IgD-negative memory B cell (primary cell): Measurements from ENCODE around the gene EPHA3. TPM values are rescaled to one million over a fixed set of nuclear protein-coding genes. Genes with fewer than 3 reads are reported as not detected.

ENCODE experiments used
- H3K27ac Mint-ChIP-seq, 3 donors: one replicate each; pipeline ENCODE4 v1.8.0; 2020 to 2022; ENCODE audit warnings: mild to moderate bottlenecking in 3 of 3, mixed read lengths in 3 of 3, moderate library complexity in 1 of 3
- H3K27me3 Mint-ChIP-seq: one replicate; pipeline ENCODE4 v1.8.0; 2021; ENCODE audit warnings: mixed read lengths
- H3K36me3 Mint-ChIP-seq: one replicate; pipeline ENCODE4 v1.8.0; 2020; ENCODE audit warnings: mild to moderate bottlenecking, mixed read lengths
- H3K4me1 Mint-ChIP-seq, 3 donors: one replicate each; pipeline ENCODE4 v1.8.0; 2020 to 2022; ENCODE audit warnings: mixed read lengths in 3 of 3, mild to moderate bottlenecking in 1 of 3
- H3K4me3 Mint-ChIP-seq, 4 donors: one replicate each; pipeline ENCODE4 v1.8.0; 2020 to 2022; ENCODE audit warnings: mild to moderate bottlenecking in 4 of 4, mixed read lengths in 4 of 4, moderate library complexity in 3 of 4
- H3K9me3 Mint-ChIP-seq, 3 donors: one replicate each; pipeline ENCODE4 v1.8.0; 2020 to 2021; ENCODE audit warnings: mixed read lengths in 3 of 3, mild to moderate bottlenecking in 1 of 3
- polyA plus RNA-seq: library from polyadenylated mRNA; unstranded; fragments of 300-500 nt; fragmentation: Illumina TruSeq; gene quantifications from one replicate; pipeline ENCODE4 v1.2.3, GENCODE V29; 2021

EPHA3 gene
- polyA plus RNA-seq, 1 donor from 2014 or later: not detected

DNA sequence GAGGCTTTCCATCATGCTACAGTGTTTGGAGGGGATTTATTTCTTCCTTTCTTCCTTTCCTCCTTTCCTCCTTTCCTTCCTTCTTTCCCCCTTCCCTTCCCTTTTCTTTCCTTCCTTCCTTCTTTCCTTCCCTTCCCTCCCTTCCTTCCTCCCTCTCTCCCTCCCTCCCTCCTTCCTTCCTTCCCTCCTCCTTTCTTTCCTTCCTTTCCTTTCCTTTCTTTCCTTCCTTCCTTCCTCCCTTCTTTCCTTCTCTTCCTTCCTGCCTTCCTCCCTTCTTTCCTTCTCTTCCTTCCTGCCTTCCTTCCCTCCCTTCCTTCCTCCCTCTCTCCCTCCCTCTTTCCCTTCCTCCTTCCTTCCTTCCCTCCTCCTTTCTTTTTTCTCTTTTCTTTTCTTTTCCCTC, 127.2 kb downstream of the EPHA3 start:
- H3K27ac Mint-ChIP-seq: no peak overlapping the region
- no peaks in the 10 kb centered on the region for H3K4me1 Mint-ChIP-seq
- no peaks in the 10 kb centered on the region for H3K27me3 Mint-ChIP-seq

DNA sequence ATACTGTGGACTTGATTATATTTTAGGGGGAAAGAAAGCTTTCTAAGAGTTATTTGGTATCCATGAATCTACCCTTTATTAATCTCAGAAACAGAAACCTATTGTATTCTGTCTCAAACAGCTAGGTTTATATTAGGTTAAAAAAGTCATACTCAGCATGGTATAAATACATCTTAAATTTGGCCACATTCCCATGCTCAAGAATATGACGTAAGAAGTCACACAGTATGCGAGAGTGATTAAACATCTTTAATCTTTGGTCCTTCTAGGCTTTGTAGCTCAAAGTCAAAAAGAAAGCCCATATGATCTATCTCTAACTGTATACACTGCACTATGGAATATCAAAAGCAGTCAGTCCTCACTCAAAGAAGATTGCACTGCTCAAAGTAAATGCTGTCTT, 131.4 kb downstream of the EPHA3 start:
- no peak overlapping the region for H3K27ac Mint-ChIP-seq
- no peaks in the 10 kb centered on the region for H3K27me3 Mint-ChIP-seq
- H3K36me3 Mint-ChIP-seq: no peaks in the 10 kb centered on the region
- no peaks in the 10 kb centered on the region for H3K9me3 Mint-ChIP-seq
- no peaks in the 10 kb centered on the region for H3K4me1 Mint-ChIP-seq
- H3K4me3 Mint-ChIP-seq: no peak overlapping the region

More for the DNA sequence above, 127.2 kb downstream of the EPHA3 start:
- H3K4me3 Mint-ChIP-seq: no peak overlapping the region
- H3K36me3 Mint-ChIP-seq: no peaks in the 10 kb centered on the region
- H3K9me3 Mint-ChIP-seq: peaks cover 0 to 3% (median 0%) of the 10 kb centered on the region in 3 donors

DNA sequence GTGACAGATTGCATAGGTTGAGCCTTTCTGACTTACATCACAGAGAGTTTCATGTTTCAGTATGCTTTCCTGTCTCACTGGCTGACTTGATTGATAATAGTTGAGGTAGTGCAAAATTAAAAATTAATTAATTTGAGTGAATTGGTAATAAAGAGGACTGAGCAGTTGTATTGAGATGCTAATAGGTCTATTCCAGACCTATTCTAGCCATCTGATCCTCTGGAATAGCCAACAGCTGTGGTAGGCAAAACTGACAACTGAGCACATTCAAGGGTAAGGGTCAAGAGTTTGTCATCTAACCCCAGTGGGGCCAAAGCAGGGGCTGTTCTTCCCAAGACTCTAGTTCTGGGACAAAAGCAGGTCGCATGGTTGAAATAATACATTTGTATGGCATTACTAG, 132.4 kb downstream of the EPHA3 start:
- Mint-ChIP-seq H3K27ac (no peak overlapping the region), H3K9me3 (no peaks in the 10 kb centered on the region), H3K4me1 (no peaks in the 10 kb centered on the region), H3K36me3 (no peaks in the 10 kb centered on the region), H3K4me3 (no peak overlapping the region), H3K27me3 (no peaks in the 10 kb centered on the region)

DNA sequence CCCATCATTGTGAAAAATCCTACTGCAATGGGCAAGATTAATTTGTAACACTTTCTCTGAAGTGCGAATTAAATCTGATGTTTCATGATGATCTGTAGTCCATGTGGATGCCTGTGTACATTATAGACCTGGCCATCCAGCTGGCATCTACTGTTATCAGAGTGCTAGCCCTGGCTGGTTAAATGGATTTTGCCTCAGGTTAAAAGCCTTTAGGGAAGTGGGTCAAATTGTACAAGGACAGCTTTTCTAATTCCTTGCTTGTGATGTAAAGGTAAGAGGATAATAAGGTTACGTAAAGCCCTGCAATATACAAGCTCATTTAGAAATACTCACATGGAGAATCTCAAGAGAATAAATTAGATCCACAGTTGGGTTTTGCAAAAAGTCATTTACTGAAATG, 138.2 kb downstream of the EPHA3 start:
- H3K27me3 Mint-ChIP-seq: no peaks in the 10 kb centered on the region
- no peaks in the 10 kb centered on the region for H3K9me3 Mint-ChIP-seq
- H3K27ac Mint-ChIP-seq: no peak overlapping the region
- no peaks in the 10 kb centered on the region for H3K36me3 Mint-ChIP-seq
- no peak overlapping the region for H3K4me3 Mint-ChIP-seq
- no peaks in the 10 kb centered on the region for H3K4me1 Mint-ChIP-seq

DNA sequence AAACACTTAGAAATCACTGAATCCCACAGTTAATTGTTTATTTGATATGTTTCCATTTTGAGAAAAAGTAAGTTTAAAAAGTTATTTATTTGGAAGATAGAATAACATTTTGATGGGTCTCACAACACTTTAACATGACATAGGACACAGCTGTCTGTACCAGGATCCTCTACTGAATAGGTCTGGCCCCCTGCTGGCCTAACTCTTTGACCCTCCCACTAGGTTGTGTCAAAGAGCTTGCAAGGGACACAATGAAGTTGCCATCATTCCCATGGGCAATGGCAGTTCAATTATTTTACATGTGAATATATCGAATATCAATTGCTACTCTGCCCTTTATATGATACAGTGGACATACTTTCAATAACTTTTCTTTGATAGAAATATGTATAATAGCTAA, 138.9 kb downstream of the EPHA3 start:
- Mint-ChIP-seq H3K9me3 (no peaks in the 10 kb centered on the region), H3K27me3 (no peaks in the 10 kb centered on the region), H3K4me1 (no peaks in the 10 kb centered on the region), H3K4me3 (no peak overlapping the region), H3K27ac (no peak overlapping the region), H3K36me3 (no peaks in the 10 kb centered on the region)

DNA sequence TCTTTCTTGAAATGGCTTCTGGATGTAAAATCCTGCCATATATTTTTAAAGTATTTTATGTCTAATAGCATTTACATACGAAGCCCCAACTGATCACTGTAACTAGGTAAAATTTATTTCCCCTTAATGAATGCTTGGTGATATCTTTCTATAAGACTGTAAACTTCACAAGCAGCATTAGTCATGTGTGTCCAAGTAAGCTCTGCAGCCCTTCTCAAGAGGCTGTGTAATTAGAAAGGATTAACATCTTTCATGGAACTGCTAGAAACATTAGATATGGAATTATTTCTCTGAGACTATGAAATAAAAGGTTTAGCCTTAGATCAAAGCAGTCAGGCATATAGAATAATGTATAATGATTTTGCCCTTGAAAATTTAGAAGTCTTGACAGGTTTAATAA, 143.3 kb downstream of the EPHA3 start:
- Mint-ChIP-seq H3K4me3 (no peak overlapping the region), H3K36me3 (no peaks in the 10 kb centered on the region), H3K27ac (no peak overlapping the region), H3K27me3 (no peaks in the 10 kb centered on the region), H3K9me3 (peaks cover 0 to 2% (median 0%) of the 10 kb centered on the region in 3 donors), H3K4me1 (no peaks in the 10 kb centered on the region)

DNA sequence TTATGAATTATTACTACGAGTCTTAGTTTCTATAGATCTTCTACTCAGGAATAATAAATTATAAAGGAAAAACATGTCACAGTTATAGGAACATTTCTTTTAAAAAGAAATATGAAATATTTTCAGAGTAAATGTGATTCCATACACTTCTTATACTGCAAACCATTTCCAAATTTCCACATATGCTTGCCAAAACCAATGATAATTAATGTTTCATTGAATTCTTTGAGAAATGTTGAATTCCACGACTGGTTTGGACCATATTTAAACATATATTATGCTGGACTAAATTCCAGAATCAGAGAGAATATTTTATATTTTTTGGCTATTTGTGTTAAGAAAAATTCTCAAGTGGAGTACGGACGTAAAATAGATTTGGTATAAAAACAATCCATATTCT, 144.6 kb downstream of the EPHA3 start:
- no peaks in the 10 kb centered on the region for H3K27me3 Mint-ChIP-seq

DNA sequence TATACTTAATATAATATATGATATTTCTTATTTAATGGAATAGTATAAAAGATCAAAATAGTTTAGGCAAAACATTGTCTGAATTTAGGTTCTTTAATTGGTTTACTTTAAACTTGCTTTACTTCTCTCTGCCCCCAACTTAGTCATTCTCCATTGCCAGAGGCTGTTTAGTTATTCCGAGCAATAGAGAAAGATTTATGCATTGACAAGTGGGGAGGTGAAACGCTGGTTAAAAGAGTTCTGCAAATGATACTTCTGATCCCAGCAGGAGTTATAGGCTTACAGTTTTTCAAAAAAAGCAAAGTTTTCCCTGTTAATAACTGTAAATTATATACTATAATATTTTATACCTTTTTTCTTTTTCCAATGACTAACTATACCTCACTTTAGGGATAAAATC, 145.4 kb downstream of the EPHA3 start:
- Mint-ChIP-seq H3K4me1 (no peaks in the 10 kb centered on the region), H3K36me3 (no peaks in the 10 kb centered on the region)

More for the DNA sequence above, 144.6 kb downstream of the EPHA3 start:
- Mint-ChIP-seq H3K9me3 (peaks cover 0 to 2% (median 0%) of the 10 kb centered on the region in 3 donors), H3K4me1 (no peaks in the 10 kb centered on the region), H3K36me3 (no peaks in the 10 kb centered on the region), H3K4me3 (no peak overlapping the region), H3K27ac (no peak overlapping the region)

DNA sequence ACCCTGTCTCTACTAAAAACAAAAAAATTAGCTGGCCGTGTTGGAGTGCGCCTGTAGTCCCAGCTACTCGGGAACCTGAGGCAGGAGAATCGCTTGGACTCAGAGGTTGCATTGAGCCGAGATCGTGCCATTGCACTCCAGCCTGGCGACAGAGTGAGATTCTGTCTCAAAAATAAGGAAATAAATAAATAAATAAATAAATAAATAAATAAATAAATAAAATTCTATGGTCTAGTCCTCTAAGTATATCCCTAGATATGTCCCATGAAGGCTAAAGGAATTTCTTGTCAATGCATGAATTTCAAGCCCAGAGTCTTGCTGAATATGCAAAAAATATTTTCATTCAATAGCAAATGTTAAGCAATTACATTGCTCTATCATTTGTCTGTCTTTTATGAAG, 149.0 kb downstream of the EPHA3 start:
- H3K4me1 Mint-ChIP-seq: no peaks in the 10 kb centered on the region
- H3K36me3 Mint-ChIP-seq: no peaks in the 10 kb centered on the region
- H3K9me3 Mint-ChIP-seq: peaks cover 0 to 2% (median 0%) of the 10 kb centered on the region in 3 donors
- H3K27me3 Mint-ChIP-seq: no peaks in the 10 kb centered on the region
- no peak overlapping the region for H3K4me3 Mint-ChIP-seq
- H3K27ac Mint-ChIP-seq: no peak overlapping the region

More for the DNA sequence above, 145.4 kb downstream of the EPHA3 start:
- no peak overlapping the region for H3K27ac Mint-ChIP-seq
- peaks cover 0 to 2% (median 0%) of the 10 kb centered on the region in 3 donors for H3K9me3 Mint-ChIP-seq
- no peaks in the 10 kb centered on the region for H3K27me3 Mint-ChIP-seq
- H3K4me3 Mint-ChIP-seq: no peak overlapping the region

DNA sequence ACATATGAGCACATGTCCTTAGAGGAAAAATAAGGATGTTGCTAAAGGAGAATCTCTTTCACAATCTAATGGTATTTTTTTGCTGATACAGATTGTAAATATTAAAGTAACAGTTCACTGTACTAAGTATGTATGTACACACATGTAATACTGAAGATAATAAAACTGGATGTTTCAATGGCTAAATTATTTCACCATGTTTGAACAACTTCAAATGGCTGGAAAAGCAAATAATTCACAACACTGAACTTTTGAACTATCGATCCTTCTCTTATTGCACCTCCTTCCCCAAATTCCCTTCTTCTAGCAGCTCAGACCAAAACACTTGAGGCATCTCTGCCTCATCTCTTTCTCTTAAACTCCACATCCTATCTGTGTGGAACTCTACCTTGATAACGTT, 149.5 kb downstream of the EPHA3 start:
- Mint-ChIP-seq H3K27ac (no peak overlapping the region), H3K4me1 (no peaks in the 10 kb centered on the region), H3K36me3 (no peaks in the 10 kb centered on the region), H3K4me3 (no peak overlapping the region), H3K27me3 (no peaks in the 10 kb centered on the region), H3K9me3 (peaks cover 0 to 2% (median 0%) of the 10 kb centered on the region in 3 donors)

DNA sequence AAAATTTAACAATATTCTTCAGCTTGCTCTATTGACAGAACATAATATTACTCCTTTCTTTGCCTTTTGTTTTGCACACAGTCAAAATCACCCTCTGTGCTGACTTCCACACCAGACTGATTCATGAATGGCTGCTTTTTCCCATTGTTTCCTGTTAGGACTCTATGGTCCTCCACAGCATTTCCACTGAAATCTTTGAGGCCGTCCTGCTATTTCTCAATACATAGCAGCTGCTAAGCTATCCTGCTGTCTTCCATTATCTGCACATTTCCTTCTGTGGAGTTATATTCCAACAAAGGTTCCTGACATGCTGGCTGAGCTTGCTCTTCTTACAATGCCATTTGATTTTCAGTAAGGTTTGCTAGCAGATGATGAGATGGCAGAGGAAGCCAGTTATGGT, 153.3 kb downstream of the EPHA3 start:
- peaks cover 0 to 2% (median 0%) of the 10 kb centered on the region in 3 donors for H3K9me3 Mint-ChIP-seq
- no peaks in the 10 kb centered on the region for H3K4me1 Mint-ChIP-seq
- H3K4me3 Mint-ChIP-seq: no peak overlapping the region
- no peaks in the 10 kb centered on the region for H3K36me3 Mint-ChIP-seq
- H3K27me3 Mint-ChIP-seq: no peaks in the 10 kb centered on the region
- H3K27ac Mint-ChIP-seq: no peak overlapping the region

DNA sequence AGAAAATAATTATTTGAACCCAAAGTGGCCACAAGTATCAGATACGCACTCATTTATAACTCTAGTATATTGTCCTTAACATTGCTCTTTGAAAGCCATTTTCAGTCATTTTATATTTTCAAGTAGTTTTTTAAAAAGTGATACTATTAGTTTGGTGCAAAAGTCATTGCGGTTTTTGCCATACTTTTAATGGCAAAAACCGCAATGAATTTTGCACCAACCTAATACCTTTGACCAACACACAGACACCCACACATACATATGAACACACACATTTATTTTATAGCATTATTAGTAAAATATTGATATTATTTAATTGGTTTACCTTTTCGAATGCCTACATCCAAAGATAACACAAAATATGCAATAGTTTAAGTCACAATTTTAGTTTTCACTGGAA, 154.3 kb downstream of the EPHA3 start:
- Mint-ChIP-seq H3K4me3 (no peak overlapping the region), H3K9me3 (peaks cover 0 to 2% (median 0%) of the 10 kb centered on the region in 3 donors), H3K27ac (no peak overlapping the region), H3K4me1 (no peaks in the 10 kb centered on the region), H3K27me3 (no peaks in the 10 kb centered on the region), H3K36me3 (no peaks in the 10 kb centered on the region)

DNA sequence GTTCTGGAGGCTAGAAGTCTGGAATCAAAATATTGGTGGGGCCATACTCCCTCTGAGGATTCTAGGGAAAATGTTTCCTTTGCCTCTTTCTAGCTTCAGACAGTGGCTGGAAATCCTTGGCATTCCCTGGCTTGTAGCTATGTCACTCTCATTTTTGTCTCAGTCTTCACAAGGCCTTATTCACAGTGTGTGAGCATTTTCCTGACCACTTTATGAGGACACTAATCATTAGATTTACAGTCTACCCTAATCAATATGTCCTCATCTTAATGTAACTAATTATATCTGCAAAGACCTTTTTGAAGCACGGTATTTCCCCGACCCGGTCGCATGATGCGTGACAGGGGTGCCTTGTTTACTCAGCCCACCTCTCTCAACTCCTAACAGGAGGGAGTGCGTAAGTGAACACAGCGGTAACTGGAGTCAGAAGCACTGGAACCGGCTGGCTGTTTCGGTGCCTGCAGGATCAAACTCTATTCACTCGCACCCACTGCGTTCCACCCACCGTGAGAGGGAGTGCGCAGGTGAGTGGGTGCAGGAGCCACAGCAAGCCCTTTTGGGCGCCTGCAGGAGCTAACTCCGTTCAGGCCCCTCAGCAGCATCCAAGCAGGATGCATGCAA, 155.0 kb downstream of the EPHA3 start:
- Mint-ChIP-seq H3K4me3 (no peak overlapping the region), H3K36me3 (no peaks in the 10 kb centered on the region), H3K4me1 (no peaks in the 10 kb centered on the region), H3K27ac (no peak overlapping the region), H3K27me3 (no peaks in the 10 kb centered on the region), H3K9me3 (peaks cover 0 to 2% (median 0%) of the 10 kb centered on the region in 3 donors)

DNA sequence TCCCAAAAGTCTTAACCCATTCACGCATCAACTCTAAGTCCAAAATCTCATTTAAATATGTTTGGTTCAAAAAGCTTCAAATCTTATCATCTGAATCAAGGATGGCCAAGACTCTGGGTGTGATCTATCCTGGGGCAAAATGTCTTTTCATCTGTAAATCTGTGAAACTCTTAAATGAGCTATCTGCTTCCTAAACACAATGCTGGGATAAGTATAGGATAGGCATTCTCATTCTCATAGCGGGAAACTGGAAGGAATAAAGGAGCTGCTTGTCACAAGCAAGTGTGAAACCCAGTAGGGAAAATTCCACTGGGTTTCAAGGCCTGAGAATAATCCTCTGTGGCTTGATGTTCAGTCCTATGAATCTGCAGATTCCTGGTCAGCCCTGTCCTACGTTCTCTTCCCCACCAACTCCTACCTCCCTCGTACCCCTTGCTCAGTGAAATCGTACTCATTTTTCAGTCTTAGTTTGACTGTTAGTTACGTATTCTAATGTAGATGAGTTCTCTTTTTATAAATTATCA, 156.7 kb downstream of the EPHA3 start:
- Mint-ChIP-seq H3K27ac (no peak overlapping the region), H3K4me1 (no peaks in the 10 kb centered on the region), H3K36me3 (no peaks in the 10 kb centered on the region)

DNA sequence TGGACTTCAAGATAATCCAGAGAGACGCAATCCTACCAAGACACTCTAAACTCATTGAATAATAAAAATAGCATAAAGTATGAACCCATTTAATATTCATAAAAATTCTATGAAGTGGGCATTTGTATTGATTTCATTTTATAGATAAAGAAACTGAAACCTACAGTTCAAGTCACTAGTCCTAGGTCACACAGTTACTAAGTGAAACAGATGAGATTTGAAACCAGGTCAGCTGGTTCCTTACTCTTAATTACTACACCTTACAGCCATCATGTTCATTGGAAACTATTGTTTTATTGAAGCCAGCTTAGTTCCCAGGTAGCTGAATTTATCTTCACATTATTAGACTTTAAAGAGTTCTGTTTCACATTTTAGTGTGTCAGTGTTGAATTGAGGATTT, 158.7 kb downstream of the EPHA3 start:
- no peak overlapping the region for H3K27ac Mint-ChIP-seq
- H3K36me3 Mint-ChIP-seq: no peaks in the 10 kb centered on the region
- peaks cover 0 to 2% (median 1%) of the 10 kb centered on the region in 3 donors for H3K9me3 Mint-ChIP-seq
- no peaks in the 10 kb centered on the region for H3K27me3 Mint-ChIP-seq
- H3K4me3 Mint-ChIP-seq: no peak overlapping the region
- no peaks in the 10 kb centered on the region for H3K4me1 Mint-ChIP-seq

More for the DNA sequence above, 156.7 kb downstream of the EPHA3 start:
- Mint-ChIP-seq H3K4me3 (no peak overlapping the region), H3K27me3 (no peaks in the 10 kb centered on the region), H3K9me3 (peaks cover 0 to 2% (median 0%) of the 10 kb centered on the region in 3 donors)

DNA sequence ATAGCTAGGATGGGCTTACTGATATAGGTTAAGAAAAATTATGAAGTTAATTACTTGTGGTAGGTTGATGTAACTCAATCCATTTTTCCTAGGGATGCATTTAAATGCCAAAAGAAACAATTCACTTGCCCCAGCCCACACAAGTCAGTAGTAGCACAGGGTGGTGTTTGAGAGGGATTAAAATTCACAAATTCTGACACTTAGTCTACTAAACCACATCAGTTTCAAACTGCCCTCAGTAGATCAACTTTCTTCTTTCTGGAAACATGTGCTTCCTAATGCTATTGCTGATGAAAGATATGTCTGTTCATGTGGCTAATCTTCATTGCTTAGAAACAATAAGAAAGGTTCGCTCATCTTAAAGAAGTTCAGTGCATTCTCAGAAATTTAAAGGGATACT, 160.6 kb downstream of the EPHA3 start:
- Mint-ChIP-seq H3K4me1 (no peaks in the 10 kb centered on the region), H3K36me3 (no peaks in the 10 kb centered on the region), H3K27me3 (no peaks in the 10 kb centered on the region), H3K27ac (no peak overlapping the region), H3K9me3 (peaks cover 0 to 1% (median under 1%) of the 10 kb centered on the region in 3 donors), H3K4me3 (no peak overlapping the region)
